Lower leg skin (tissue), 4 donors: ENCODE measurements around the gene RAB4B. TPM values are rescaled to one million over a fixed set of nuclear protein-coding genes. Genes with fewer than 3 reads are reported as not detected.
"Not testable (repeated sequence)": the region's sequence is repeated elsewhere in the genome, so short reads cannot be mapped to it uniquely, and the experiment has no call there.

ENCODE experiments used
- DNase-seq, 2 donors: peaks; one replicate each; pipeline ENCODE4 v3.0.0-alpha.2; 2019; ENCODE audit warnings: low spot score in 2 of 2
- H3K4me3 ChIP-seq: fragments of 200-600 bp; sonication (generic); 2 replicates; pipeline ENCODE4 v1.5.1; 2017; ENCODE audit warnings: mild to moderate bottlenecking, low read depth; ENCODE audit not compliant: poor library complexity, severe bottlenecking
- POLR2A ChIP-seq, 2 donors: fragments of 450-650 bp; IDR thresholded peaks; one replicate each; pipeline ENCODE4 v1.6.1; 2016 to 2017; ENCODE audit warnings: antibody characterized with exemption in 2 of 2, mild to moderate bottlenecking in 1 of 2, moderate library complexity in 1 of 2
- WGBS, 2 donors: methylation state at CpG; one replicate each; pipeline ENCODE4 v1.1.5; 2018; 5-methylcytosine and 5-hydroxymethylcytosine counted together
- intact Hi-C: fragments of 100-400 bp; cut with DNase I; formaldehyde crosslinking; loops from one replicate; pipeline ENCODE4 v1.15.0; 2023; ENCODE audit warnings: low total_unique reads
- total RNA-seq, 4 donors: library from RNA; depleted of rRNA; stranded (reverse); fragments of >200 nt; gene quantifications; one replicate each; pipeline ENCODE4 v1.1.0, GENCODE V29; 2016
- TF ChIP-seq, protein P1 (sequence below), 3 donors: fragments of 450-650 bp; IDR thresholded peaks; one replicate each; pipeline ENCODE4 v1.5.1; 2016; ENCODE audit warnings: antibody characterized with exemption in 3 of 3, mild to moderate bottlenecking in 3 of 3, moderate library complexity in 2 of 3

The RAB4B gene
- total RNA-seq, 4 donors from 2014 or later, result 18.7 to 22.8 (median 19.7) TPM

DNA sequence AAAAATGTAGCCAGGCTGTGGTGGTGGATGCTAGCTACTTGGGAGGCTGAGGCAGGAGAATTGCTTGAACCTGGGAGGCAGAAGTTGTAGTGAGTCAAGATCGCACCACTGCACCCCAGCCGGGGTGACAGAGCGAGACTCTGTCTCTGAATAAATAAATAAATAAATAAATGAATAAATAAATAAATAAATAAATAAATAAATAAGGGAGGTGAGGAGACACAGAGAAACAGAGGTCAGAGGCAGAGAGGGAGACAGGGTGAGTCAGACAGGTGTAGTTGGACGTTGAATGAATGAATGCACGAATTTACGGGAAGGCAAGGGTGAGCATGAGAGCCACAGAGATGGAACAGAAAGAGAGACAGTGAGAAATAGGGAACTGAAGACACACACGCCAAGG lies 3.1 kb downstream of the RAB4B start:
- intact Hi-C loops, result no loop called here
- 95 to 98% methylated on average over 7 of the region's 7 CpGs for WGBS, 2 donors
- H3K4me3 ChIP-seq, result no peak overlapping the region
- DNase-seq, result no peak
- no peak for TF ChIP-seq POLR2A (IDR thresholded peaks at IDR 0.05)
- TF ChIP-seq, protein P1, sequence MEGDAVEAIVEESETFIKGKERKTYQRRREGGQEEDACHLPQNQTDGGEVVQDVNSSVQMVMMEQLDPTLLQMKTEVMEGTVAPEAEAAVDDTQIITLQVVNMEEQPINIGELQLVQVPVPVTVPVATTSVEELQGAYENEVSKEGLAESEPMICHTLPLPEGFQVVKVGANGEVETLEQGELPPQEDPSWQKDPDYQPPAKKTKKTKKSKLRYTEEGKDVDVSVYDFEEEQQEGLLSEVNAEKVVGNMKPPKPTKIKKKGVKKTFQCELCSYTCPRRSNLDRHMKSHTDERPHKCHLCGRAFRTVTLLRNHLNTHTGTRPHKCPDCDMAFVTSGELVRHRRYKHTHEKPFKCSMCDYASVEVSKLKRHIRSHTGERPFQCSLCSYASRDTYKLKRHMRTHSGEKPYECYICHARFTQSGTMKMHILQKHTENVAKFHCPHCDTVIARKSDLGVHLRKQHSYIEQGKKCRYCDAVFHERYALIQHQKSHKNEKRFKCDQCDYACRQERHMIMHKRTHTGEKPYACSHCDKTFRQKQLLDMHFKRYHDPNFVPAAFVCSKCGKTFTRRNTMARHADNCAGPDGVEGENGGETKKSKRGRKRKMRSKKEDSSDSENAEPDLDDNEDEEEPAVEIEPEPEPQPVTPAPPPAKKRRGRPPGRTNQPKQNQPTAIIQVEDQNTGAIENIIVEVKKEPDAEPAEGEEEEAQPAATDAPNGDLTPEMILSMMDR (IDR thresholded peaks at IDR 0.05), result no peak

DNA sequence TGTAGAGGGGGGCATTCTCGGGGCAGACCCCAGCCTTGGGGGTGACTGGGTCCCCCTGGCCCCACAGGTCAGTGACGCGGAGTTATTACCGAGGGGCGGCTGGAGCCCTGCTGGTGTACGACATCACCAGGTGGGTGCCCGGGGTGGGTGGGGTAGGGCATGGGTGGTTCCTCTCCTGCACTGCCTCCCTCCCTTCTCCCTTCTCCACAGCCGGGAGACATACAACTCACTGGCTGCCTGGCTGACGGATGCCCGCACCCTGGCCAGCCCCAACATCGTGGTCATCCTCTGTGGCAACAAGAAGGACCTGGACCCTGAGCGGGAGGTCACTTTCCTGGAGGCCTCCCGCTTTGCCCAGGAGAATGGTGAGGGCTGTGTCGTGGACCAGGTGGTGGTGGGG lies 5.7 kb downstream of the RAB4B start:
- no peak overlapping the region for H3K4me3 ChIP-seq
- intact Hi-C loops, result no loop called here
- TF ChIP-seq POLR2A (IDR thresholded peaks at IDR 0.05), result no peak
- TF ChIP-seq, protein P1 (IDR thresholded peaks at IDR 0.05), result no peak
- no peak for DNase-seq
- 93 to 96% methylated on average over 13 to 14 of the region's 14 CpGs for WGBS, 2 donors

DNA sequence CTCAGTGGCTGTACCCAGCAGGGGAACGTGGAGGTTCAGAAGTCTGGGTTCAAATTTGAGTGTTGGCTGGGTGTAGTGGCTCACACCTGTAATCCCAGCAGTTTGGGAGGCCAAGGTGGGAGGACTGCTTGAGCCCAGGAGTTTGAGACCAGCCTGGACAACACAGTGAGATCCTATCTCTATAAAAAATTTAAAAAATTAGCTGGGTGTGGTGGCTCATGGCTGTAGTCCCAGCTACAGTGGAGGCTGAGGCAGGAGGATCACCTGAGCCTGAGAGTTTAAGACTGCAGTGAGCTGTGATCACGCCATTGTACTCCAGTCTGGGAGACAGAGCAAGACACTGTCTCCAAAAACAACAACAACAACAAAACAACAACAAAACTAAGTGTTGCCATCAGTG lies 6.1 kb downstream of the RAB4B start:
- WGBS, 2 donors, result 97 to 100% methylated on average over 2 of the region's 2 CpGs
- intact Hi-C loops, DNase-seq, H3K4me3 ChIP-seq: not testable (repeated sequence)

DNA sequence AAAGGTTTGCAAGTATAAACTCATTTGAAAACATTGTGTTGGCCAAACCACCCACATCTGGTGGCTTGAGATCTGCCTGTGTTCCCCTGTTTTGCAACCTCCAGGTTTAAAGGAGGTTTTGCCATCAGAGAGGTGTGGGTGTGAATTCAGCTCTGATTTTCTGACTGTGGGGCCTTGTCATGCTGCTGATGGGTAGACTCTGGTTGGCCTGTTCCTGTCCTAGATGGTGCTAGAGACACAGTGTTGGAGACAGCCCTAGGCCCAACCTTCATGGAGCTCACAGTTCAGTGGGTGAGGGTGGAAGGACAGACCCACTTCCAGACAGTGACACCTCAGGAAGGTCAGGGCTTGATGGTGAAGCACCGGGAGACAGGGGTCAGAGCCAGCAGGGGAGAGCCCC lies 7.5 kb downstream of the RAB4B start:
- intact Hi-C loops, result no loop called here
- TF ChIP-seq POLR2A (IDR thresholded peaks at IDR 0.05), result no peak
- TF ChIP-seq, protein P1 (IDR thresholded peaks at IDR 0.05), result no peak
- no peak overlapping the region for H3K4me3 ChIP-seq
- 72 to 100% methylated on average over 1 of the region's 1 CpG for WGBS, 2 donors
- no peak for DNase-seq

DNA sequence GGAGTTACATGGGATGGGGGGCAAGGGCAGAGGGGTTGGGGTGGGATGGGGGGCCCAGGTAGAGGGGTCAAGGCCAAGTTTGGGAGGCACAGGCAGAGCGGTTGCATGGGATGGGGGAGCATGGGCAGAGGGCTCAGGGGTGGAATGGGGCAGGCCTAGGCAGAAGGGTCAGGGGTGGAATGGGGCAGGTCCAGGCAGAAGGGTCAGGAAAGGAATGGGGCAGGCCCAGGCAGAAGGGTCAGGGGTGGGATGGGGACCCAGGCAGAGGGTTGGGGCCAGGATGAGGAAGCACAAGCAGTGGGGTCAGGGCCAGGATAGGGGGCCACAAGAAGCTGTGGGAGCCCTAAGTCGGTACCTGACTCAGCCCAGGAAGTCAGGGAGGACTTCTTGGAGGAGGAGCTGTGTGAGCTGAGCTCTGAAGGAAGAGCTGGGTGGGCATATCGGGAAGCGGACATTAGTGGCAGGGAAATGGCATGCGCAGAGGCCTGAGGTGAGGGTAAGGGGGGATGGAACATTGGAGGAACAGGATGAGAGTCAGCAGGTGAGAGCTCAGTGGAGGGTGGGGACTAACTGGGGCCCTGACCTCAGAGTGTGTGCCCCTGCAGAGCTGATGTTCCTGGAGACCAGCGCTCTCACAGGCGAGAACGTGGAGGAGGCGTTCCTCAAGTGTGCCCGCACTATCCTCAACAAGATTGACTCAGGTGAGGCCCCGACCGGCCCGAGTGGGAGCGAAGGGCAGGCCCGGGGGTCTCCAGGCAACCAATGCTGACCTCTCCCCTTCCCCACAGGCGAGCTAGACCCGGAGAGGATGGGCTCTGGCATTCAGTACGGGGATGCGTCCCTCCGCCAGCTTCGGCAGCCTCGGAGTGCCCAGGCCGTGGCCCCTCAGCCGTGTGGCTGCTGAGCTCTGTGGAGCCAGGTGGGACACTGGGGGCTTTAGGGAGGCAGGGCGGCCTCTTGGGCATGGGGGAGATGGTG lies 8.3 kb downstream of the RAB4B start:
- WGBS, 2 donors, result 91 to 94% methylated on average over 24 to 25 of the region's 25 CpGs
- no peak for DNase-seq
- TF ChIP-seq, protein P1 (IDR thresholded peaks at IDR 0.05), result no peak
- no peak for TF ChIP-seq POLR2A (IDR thresholded peaks at IDR 0.05)
- intact Hi-C loops, result no loop called here
- H3K4me3 ChIP-seq, result no peak overlapping the region

DNA sequence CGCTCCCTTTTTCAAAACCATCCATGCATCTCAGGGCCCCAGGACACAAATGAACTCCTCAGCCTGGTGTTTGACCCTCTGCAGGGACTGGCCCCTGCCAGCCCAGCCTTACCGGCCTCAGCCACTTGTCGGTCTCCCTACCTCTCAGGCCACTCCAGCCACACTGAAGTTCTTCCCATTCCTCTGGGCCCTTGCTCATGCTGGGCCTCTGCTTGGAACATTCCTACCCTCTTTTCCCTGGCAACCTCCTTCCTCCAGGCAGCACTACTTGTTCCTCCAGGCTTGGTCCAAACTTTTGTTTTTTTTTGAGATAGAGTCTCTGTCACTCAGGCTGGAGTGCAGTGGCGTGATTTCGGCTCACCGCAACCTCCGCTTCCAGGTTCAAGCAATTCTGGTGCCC lies 13.3 kb downstream of the RAB4B start:
- no peak for DNase-seq
- H3K4me3 ChIP-seq, result no peak overlapping the region
- 71 to 95% methylated on average over 7 of the region's 7 CpGs for whole genome bisulfite sequencing, 2 donors
- intact Hi-C loops, result no loop called here
- TF ChIP-seq, protein P1 (IDR thresholded peaks at IDR 0.05), result no peak
- no peak for TF ChIP-seq POLR2A (IDR thresholded peaks at IDR 0.05)
